Heart left ventricle (tissue), 13 donors: ENCODE data around the gene SMYD4.

Source experiments
- CTCF ChIP-seq, 12 donors: fragments of 200-600 bp; sonication (generic) in 4 of 12; IDR thresholded peaks; one replicate each; pipeline versions ENCODE4 v1.5.0 to v1.8.0; 2018 to 2022; ENCODE audit warnings: antibody characterized with exemption in 12 of 12, mild to moderate bottlenecking in 5 of 12
- POLR2A ChIP-seq, 2 donors: fragments of 450-650 bp; IDR thresholded peaks; one replicate each; pipeline ENCODE4 v1.6.1; 2017; ENCODE audit warnings: antibody characterized with exemption in 2 of 2, mild to moderate bottlenecking in 2 of 2, moderate library complexity in 2 of 2
- donor health status: ischemic (EF 13 %, LVEDD 7.1; RV severe dilation, severe dysfunction).
- donor health status: DM: no; HTN: yes; CAD: no.
- donor health status: DM: no; HTN: no; CAD: no.
- donor health status: ischemic (EF 25% LVEDD 6.9; RV normal size, moderate dysfunction).
- donor health status: ischemic (EF 25% LVEDD 5.7; RV mildly dilated, moderate dysfunction).
- donor health status: ischemic (EF 35%, LVEDD 5.7; RV mildly dilated, moderate dysfunction).
- donor health status: nonischemic (EF 11% LVEDD 7.7; RV severe dilation, severe dysfunction).
- donor health status: DM: yes; HTN: yes; CAD: no.
- donor health status: PGD.
- donor health status: ischemic (EF 29% LVEDD 5.4; RV normal size, mild dysfunction).
- donor health status: nonischemic (EF 23%, LVEDD 6.1; RV moderate dilation, normal function).

GRCh38 chr17:1735418-1735817 is 94.3 kb downstream of the SMYD4 start:
- TF ChIP-seq CTCF (IDR thresholded peaks at IDR 0.05) (no peak), POLR2A (IDR thresholded peaks at IDR 0.05) (no peak)
